ENCODE results near the gene BDH1.
"Not testable (repeated sequence)": the region's sequence is repeated elsewhere in the genome, so short reads cannot be mapped to it uniquely, and the experiment has no call there.

Gene BDH1

DNA sequence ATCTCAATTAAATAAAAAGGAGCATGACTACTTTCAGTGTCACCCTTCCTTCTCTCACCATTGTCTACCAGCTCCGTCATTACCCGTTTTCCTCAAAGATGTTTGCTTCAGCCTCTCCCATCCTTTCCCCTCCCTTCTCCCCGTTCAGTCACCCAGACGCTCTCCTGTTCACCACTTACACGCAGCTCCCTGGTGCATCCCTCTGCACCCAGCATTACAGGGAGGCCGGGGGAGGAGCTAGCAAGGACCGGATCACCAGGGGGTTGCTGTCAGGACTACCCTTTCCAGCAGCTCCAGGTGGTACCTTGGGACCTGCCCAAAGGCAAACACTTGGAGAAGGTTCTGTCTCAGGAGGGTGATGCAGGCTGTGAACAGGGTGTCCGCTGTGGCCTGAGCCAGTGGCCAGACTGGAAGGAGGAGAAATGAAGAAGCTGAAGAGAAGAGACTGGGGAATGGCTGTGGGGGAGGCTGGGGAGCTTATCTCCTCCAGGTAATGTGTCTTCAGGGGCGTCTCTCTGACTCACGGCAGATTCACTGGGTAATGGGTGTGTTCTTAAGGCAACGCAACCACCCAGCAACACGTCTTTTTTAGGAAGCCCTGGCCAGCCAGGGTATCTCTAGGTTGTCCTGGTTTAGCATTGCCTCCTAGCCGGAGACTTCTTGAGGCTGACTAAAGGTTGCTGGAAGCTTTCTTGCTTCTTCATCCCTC is 21.8 kb upstream of the BDH1 start:
- no peak for DNase-seq

DNA sequence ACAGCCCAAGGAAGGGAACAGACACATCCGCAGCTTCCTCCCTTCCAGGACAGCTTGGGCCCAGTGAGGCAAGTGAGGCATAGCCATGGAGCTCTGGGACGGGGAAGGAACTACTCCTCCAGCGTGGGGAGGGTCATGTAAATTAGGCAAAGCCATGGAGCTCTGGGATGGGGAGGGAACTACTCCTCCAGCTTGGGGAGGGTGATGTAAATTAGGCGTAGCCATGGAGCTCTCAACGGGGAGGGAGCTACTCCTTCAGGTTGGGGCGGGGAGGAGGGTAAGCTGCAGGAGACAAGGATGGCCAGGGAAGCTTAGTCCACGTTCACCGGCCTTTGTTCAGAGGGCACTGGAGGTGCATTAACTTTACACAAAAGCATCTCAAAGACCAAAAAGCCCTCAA is 21.1 kb upstream of the BDH1 start:
- DNase-seq, result no peak

DNA sequence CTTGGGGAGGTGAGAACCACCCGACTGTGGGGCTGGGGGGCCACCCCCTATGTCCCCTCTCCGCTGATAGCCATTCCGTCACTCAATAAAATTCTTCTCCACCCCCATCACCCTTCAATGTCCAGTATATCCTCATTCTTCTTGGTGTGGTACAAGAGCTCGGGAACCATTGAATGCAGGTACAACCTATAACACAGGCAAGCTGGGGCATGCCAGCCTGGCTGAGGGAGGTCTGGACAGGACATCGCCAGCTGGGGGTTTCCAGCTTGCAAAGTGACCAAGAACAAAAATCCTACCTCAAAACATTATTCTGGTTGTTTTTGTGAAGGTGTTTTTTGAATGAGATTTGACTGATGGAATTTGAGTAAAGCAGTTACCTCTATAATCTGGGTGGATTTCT is 19.6 kb upstream of the BDH1 start:
- no peak for DNase-seq

DNA sequence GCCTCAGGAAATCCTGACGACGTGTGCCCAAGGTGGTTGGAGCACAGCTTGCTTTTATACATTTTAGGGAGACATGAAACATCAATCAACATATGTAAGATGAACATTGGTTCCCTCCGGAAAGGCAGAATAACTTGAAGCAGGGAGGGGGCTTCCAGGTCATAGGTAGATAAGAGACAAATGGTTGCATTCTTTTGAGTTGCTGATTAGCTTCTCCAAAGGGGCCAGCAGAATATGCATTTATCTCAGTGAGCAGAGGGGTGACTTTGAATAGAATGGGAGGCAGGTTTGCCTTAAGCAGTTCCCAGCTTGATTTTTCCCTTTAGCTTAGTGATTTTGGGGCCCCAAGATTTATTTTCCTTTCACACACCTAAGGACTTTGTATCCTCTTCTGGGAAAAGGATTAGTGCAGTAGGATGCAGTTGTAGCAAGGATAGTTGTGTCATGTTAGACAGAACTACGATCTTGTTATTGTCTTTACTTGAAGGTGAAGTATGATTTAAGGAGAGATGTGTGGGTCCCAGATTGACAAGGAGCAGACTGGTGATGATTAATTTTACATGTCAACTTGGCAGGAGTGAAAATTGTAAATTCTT is 18.7 kb upstream of the BDH1 start:
- not testable (repeated sequence) for DNase-seq

DNA sequence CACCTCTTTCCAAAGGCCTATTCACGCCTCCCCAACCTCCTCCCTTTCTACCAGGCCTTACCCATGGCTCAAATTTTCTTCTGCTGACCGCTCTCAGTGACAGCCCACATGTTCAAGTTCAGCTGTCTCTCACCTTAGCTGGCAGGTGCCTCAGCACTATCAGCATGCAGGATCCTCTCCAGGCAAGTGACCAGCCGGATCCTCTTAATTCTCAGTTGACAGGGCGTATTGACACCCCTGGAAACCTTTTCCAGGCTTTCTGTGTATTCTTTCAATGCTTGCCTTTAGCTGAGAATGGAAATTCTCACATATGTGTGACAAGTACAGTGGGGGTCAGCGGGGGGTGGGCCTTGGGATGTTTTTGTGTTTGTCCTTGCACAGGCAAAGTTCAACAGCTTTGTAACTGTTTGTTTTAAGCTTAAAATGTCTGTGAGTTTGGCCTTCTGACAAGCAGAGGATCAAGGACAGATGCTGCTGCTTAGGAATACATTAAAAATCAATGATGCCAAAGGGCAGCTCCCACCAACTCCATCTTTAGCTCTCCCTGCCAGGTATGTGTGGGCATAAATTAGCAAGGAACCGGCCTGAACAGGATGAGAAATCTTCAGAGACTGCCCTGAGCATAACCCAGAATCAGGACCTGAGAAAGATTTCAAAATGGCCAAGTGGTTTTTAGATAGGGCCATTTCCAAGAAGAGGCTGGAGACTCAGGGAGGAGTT is 17.4 kb upstream of the BDH1 start:
- DNase-seq, result peak; percentile 32

DNA sequence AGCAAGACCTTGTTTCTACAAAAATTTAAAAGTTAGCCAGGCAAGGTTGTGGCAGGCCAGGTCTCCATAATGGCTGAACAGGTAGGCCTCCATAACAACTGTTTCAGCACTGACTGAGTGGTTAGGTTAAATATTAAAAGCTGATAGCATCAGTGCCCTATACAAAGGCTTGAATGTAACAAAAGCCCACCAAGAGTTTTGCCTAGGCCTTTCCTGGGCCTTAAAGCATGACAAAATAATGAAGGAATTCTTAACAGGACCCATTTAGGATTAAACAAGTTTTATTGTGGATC is 16.1 kb upstream of the BDH1 start:
- DNase-seq, result not testable (repeated sequence)

DNA sequence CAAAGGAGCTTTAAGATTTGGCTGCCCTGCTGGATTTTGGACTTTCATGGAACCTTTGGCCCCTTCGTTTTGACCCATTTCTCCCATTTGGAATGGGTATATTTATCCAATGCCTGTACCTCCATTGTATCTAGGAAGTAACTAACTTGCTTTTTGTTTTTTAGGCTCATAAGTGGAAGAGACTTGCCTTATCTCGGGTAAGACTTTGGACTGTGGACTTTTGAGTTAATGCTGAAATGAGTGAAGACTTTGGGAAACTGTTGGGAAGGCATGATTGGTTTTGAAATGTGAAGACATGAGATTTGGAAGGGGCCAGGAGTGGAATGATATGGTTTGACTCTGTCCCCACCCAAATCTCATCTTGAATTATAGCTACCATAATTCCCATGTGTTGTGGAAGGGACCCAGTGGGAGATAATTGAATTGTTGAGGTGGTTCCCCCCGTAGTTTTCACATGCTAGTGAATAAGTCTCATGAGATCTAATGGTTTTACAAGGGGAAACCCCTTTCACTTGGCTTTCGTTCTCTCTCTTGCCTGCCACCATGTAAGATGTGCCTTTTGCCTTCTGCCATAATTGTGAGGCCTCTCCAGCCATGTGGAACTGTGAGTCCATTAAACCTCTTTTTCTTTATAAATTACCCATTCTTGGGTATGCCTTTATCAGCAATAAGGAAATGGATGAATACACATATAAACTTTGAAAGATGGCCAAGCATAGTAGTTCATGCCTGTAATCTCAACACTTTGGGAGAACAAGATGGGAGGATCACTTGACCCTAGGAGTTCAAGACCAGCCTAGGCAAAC is 15.5 kb upstream of the BDH1 start:
- not testable (repeated sequence) for DNase-seq

DNA sequence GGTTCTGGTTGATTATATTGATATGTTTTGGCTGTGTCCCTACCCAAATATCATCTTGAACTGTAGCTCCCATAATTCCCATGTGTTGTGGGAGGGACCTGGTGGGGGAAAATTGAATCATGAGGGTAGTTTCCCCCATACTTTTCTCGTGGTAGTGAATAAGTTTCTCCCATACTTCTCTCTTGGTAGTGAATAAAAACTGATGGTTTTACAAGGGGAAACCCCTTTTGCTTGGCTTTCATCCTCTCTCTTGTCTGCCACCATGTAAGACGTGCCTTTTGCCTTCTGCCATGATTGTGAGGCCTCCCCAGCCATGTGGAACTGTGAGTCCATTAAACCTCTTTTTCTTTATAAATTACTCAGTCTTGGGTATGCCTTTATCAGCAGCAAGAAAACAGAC is 13.7 kb upstream of the BDH1 start:
- DNase-seq, result not testable (repeated sequence)

DNA sequence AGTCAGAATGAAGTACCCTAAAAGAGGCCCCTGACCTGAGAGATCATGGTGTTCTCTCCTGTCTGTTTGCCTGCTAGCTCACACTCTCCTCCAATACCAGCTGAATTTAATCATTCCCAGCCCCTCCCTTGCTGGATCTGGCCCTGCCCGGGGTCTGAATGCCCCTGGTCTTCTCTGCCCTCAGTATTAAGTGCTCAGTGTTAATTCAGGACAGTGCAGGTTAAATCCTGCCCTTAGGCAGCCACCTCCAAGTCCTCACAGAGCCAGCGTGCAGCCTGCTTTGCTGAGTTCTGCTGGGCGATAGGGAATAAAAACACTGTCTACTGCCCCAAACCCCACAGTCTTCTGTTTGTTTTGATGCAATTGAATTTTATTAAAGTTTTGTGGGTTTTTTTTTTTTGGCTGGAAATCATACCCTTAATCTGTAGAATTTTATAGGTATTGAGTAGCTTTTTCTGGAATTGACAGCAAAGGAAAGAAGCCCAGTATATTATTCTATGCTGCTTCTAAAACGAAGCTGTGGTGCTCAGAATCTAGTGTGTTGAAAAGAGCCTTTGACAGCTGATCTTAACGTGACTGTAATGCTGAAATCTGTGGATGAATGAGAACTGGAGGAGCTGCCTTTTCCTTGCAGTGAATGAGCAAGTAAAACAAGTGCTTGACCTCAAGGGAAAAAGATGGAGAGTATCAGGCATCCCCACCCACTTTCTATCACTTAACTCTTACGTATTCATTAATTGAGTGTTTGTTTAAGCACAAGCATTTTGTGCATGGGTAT is 12.3 kb upstream of the BDH1 start:
- DNase-seq, result no peak

DNA sequence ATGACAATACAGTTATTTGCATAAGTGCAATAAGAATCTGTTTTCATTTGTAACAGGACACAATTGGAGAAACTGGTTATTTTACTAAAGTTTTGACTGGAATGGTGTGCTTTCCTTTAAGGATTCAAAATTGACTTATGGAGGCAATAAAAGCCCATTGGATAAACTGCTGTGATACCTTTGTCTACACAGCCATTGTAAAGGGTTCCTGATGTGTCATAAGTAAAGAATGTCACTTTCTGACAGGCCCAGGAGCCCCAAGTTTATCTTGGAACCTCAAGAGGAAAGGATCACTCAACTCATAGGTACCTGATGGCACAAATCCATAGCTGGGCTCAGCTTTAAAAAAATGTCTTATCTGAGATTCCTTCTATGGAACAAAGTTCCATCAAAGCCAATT is 10.4 kb upstream of the BDH1 start:
- DNase-seq, result not testable (repeated sequence)

DNA sequence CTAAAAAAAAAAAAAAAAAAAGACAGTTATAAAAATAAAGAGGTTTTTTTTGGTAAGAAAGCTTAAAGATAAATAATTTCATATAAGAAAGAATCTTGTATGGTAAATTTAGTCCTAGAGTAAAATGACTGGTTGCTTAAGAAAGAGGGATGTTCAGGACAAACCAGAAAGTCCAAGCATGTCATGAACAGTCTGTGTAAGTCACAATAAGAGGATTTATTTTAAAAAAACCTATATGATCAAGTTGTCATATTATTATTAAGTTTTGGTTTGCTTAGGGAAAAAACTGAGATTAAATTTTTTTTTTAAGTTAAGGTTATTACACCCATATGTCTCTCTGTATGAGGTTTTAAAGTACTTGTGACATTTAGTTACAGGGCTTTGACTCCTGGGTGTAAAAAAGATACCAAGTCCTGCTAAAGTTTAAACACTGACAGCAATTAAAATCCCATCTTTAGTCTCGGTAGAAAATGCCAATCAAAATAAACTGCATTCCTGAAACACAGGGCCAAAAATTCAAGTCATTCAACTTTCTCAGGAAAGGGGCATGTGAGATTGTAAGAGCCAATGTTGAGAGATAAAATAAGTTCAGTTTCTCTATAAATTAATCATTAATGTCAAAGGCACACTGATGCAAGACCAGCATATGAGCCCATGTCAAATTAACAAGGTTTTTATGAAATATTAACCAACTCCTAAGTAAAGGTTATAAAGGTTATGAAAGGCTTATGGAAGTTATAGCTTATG is 8.5 kb upstream of the BDH1 start:
- DNase-seq, result peak; percentile 44

DNA sequence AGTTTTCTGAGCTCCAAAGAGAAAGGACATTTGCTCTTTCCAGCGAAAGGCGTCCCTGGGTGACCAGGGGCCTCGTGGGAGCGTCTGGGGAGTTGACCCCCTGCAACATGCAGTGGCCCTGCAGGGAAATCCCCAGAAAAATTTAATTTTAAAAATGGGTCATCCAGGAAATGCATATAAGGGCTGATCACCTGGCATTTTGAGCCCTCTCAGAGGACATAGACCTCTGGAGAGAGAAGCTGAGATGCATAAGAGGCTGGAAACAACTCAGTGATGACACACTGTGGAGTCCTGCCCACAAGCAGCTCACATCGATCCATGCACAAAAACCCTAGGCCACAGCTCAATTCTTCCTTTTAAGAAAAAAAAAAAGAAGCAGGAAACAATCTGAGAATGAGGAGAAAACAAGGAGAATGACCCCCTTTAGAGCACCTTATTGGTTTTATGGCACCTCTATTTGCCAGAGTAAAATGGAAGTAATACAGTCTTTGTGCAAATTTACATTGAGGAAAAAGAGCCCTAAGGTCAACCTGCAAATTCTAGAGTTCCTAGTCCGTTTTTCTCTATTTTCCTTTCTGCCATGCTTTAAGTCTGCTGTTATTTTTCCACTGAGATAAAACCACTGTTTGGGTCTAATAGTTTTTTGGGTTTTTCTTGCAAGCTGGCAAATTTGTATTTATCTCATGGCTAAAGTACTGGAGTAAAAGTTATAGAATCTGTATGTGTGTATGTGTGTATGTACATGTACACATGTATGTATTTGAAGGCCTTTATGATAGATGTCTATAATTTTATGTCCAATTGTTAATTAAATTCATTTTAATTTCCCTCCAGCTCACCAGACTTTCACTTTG is 6.9 kb upstream of the BDH1 start:
- DNase-seq, result no peak

DNA sequence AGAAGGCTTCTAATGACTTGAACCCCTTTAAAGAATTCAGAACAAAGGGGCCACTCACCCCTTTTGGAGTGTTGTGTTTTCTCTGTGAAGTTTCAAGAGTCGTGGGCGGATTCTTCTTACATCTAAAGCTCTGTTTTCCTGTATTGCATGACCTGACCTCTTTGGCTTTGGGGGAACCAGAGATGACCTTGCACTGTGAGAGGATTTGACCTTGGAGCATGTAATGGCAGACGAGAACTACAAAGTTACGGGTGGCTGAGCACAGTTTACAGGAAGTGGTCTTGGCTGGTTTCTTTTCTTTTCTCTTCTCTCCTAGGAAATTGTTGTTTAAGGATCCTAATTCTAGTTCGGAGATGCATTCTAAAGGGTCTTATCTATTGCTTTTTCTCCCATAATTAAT is 6.2 kb upstream of the BDH1 start:
- DNase-seq, result no peak

DNA sequence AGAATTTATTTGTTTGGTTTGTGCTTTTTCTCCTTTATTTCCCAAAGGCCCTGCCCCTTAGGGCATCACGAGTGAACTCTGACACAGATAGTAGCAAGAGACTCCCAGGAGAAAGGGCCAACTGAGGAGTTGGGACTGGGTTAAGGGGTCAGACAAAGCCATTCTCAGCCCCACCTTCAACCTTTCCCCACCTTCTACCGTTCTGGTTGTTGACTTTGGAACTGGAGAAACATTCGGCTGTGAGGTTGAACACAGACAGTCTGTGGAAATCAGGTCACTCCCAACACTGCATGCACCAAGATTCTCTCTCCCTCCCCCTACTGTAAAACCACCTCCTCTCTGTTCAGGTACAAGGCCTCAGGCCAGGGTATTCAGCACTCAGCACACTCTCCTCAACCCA is 3.9 kb upstream of the BDH1 start:
- DNase-seq, result no peak

DNA sequence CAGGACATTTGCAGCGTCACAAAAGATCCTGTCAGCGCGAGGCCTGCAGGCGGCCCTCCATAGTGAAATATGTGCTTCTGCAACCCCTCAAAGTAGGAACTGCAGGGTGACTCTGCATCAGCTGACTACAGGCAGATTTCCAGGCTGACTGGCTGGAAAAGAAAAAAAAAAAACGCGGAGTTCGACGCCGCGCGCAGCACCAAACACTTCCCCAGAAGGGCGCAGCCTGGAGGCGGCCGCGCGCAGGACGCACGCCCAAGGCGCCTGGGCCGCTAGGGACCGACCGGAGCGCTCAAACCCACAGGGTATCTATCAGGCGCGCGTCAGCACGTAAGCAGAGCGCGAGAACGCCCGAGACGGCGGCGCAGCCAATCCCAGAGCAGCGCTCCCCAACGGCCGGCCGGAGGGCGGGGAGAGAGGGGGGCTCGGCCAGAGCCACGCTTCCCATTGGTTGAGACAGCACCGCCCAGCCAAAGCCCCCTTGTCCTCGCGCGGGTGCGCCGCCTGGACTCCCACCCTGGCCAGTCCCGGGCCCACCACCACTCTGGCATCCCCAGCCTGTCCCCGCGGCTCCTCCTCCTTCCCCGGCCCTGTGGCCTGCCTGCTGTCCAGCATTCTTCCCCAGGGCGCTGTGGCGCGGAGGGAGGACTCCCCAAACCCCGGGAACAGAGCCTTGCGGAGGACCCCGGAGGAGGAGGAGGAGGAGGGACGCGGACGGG is 1.0 kb downstream of the BDH1 start:
- DNase-seq, result peak; percentile 97

DNA sequence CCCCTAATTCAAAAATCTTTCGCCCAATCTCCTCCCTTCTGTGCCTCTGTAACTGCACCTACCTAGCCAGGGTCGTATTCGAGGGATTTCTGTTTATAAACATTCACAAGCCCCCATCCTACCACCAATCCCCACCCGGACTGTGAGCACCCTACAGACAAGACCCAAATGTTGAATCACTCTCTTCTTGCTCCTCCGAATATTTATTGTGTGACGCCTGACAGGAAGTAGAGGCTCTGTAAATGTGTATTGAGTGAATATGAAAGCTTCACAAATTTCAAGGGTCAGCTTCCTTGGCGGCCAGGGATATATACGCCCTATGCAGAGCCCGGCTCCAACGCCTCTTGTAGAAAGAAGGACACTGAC is 1.6 kb downstream of the BDH1 start:
- no peak for DNase-seq

DNA sequence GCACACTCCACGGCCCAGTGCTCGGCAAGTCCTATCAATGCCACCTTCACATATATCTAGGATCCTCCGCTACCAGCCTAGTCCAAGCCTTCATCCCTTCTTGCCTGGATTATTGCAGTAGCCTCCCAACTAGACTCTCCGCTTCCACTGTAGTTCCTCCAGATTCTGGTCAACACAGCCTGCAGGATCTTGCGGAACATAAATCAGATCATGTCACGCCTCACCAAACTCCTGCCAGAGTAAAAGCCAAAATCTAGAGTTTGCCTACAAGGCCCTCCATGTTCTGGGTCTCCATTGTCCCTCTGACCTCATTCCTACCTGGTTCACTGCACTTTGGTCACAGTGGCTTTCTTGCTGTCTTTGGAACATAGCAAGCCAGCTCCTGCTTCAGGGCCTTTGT is 3.6 kb downstream of the BDH1 start:
- no peak for DNase-seq

DNA sequence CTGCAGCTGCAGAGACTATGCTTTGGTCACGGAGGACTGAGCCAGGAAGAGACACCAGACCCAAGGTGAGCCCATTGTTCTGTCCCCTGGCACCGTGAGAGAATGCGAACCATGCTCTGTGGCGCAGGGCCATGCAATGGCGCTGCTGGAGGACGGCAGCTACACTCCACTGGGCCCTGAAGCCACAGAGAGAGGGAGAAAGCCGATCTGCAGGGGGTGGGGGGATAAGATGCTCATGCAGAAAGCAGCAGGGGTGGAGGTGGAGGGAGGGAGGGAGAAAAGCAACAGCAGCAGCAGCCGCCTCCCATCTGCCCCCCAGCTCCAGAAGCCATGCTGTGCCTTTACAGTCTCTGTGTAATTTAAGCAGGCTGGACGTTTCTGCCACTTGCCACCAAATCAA is 5.3 kb downstream of the BDH1 start:
- no peak for DNase-seq

DNA sequence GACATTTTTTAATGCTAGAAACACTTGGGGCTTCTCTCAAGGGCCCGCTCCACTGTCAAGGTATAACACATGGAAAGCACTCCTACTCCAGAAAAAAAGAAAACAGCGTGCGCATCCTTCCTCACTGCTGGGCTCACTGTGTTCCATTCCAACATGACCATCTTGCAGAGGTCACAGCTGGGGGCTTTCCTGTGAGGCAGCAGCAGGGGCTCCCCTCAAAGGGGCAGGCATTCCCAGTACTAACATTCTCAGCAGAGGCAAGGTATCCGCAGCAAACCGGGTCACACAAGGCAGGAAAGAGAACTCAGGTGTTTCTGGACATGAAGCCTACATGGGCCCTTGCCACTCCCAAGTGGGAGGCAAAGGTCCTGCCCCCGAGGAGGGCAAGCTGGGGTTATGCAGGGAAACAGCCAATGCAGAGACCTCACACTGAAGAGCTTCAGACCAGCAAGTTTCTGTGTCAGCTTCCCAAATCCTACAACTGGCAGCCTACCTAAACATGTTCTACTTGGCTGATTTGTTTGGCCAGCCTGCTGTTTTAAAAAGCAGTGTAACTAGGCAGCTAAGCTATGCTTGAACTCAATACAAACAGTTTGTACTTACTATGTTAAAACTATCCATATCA is 6.4 kb downstream of the BDH1 start:
- DNase-seq, result no peak

All from DMS53 (cell line).